NCI-H510A treated with DMSO at 0.1 percent for 48 hours (cell line): ENCODE measurements around the gene PROSER3.
"Not testable (repeated sequence)": the region's sequence is repeated elsewhere in the genome, so short reads cannot be mapped to it uniquely, and the experiment has no call there.

Source experiments
- DNase-seq: peaks from one replicate; lab custom pipeline; 2025; lab: John Stamatoyannopoulos, UW

The PROSER3 gene

DNA sequence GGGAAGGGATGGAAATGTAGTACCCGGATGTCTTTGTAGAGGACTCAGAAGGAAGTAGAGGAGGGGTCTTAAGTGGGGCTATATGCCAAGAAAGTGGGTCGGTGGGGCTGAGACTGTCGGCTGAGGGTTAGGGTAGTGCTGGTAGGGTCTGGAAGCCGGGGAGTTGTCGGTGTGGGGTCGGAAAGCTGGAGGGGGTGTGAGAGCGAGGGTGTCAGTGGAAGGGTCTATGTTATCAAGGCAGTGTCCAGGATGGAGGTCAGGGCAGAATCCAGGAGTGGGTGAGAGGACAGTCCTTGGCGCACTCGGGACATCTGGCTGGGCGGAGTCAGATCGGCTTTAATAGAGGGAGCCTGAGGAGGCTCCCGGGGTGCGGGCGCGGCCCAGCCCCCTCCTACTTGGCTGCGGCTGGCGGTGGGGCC lies 2.8 kb upstream of the PROSER3 start:
- DNase-seq = no peak

DNA sequence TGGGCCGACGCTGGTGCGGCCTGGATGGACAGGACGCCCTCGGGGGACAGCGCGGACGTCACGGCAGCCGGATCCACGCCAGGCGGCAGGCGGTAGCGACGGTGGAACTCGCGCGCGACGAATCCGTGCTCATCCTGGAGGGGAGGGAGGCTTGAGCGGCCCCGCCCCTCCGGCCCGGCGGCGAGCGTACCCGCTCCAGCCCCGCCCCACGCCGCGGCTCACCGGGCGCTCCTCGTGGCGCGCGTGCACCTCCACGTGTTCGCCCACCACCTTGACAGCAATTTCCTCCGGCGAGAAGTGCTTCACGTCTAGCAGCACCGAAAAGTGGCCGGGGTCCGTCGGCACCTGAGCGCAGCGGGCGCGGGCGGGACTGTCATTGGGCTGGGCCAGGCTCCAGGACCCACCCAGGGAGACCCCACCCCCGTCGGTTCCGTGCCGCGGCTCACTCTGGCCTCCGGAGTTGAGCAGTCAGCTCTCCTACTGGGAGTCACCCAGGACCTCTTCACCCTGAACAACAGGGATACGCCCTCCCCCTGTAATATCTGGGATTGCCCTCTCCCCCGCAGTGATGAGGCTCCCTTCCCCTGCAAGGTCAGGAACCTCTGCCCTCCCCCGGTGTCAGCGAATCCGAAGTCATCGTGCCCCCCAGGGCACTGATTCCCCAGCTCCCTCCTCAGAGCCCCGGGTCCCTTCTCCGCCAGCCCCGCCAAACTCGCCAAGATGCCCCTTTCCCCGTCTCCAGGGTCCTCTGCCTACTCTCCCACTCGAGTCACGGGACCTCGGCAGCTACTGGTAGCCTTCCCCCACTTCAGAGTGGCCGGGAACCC lies 2.2 kb upstream of the PROSER3 start:
- DNase-seq = no peak

DNA sequence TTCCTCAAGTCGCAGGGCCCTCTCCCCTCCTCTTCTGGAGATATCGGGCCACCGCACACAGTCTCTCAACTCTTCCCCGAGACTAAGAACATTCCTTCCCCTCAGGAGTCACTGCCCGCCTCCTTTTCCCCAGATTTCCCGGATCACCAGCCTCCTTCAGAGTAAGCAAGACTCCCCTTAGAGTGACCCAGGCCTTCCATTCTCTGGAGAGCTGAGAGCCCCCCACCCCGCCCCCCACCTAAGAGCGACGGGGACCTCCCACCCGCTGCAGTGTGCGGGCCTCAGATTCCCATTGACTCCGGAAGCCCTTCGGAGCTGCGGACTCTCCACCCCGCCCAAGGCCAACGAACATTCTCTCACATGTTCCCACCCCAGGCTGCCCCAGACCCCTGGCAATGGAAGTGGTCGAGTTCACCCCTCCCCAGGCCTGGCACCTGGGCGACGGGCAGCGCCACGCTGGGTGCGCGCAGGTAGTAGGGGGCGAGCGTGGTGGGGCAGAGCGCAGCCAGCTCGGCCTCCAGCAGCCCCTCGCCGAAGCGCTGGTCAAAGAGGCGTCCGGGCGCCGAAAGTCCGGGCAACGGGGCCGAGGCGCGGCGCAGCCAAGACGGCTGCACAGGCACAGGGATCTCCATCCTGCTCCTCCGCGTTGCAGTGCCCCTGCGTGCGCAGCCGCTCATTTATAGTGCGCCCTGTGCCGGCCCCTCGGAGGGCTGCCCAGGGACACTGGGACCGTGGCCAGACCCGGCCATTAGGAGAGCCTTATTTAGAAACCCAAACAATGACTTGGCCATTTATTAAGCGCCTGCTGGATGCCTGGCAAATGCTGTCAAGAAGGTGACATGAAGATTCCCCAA lies 1.4 kb upstream of the PROSER3 start, which contains the start of gene HSPB6:
Gene HSPB6, minus strand, starts transcription at position 653 of the 854 bp plus-strand sequence. Its CDS starts 21 bp downstream, at position 632.
- DNase-seq = no peak

DNA sequence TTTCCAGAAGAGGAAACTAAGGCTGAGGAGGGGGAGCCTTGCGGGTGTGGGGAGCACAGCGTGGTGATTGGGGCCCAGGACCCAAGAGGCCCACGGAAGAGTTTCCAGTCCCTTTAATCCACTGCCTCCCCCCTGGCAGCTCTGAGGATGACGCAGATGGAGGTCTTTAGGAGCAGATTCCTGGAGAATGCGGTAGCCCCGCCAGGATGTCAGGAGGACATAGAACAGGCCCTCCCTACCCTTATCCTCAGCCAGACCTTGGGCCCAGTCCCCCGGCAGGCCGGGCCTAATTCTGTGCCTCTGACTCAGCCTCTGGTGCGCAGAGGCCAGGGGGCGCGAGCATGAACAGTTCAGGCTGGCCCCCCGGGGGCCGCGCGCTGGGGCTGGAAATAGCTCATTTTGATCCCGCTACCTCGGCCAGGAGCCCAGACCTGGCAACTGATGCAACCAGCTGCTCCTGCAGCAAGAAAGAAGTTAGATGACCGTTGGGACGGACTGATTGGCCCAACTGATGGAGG lies 686 bp upstream of the PROSER3 start:
- no peak for DNase-seq

DNA sequence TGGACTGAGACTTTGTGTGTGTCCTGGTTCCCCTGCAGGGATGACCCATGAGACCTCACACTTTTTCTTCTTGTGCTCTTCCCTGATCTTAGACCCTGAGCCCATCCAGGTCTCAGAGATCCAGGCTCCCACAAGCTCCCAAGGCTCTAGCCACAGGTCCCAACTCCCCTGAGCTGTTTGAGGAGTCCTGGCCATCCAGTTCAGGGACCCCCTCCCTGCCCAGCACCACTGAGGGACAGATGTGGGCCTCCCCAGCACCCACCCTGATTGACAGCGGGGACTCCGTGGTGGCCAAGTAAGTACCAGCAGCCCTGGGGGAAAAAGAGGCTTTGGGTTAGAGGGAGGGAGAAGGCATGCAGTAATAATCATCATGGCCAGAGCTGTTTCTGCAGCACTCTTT lies 1.7 kb downstream of the PROSER3 start:
- DNase-seq = no peak

DNA sequence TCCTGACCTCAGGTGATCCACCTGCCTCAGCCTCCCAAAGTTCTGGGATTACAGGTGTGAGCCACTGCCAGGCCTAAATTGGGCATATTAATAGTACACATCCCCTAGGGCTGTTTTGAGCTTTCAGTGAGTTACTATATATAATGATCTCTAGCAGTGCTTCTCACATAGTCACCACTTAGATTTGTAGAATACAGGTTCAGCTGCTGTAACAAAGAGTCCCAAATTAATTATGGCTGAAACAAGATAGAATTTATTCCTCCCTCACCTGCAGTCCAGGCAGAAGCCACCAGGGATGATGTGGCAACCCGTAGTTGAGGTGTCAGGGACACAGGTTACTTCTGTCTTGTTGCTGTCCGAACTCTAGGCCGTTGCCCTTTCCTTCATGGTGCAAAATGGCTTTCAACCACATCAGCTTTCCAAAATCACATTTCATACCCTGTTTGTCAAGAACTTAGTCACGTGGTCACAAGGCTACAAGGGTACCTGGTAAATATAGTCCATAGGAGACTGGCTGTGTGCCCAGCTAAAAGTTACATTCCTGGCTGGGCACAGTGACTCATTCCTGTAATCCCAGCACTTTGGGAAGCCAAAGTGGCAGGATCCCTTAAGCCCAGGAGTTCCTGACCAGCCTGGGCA lies 2.9 kb downstream of the PROSER3 start:
- no peak for DNase-seq

DNA sequence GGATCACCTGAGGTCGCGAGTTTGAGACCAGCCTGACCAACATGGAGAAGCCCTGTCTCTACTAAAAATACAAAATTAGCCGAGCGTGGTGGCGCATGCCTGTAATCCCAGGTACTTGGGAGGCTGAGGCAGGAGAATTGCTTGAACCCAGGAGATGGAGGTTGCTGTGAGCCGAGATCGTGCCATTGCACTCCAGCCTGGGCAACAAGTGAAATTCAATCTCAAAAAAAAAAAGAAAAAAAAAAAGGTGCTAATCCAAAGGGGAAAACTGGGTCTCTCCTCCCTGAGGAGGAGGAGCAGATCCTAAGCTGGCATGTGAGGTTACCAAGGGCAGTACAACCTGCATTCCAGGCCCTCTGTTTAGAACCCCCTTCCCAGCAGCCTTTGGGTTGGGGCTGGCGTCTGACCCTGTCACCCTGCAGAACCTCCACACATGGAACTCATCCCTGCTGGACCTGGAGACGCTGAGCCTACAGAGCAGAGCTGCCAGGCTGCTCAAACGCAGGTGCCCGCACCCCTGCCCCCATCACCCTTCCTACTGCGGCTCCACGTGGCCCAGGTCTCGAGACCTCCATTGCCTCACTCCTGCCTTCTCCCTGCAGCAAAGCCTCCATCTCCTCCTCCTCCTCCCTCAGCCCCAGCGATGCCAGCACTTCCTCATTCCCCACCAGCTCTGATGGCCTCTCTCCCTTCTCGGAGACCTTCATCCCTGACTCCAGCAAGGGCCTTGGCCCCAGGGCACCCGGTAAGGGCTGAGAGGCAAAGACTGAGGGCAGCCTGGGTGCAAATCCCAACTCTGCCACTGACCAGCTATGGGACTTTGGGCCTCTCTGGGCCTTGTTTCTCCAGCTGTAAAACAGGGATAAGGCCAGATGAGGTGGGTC lies 6.7 kb downstream of the PROSER3 start:
- no peak for DNase-seq

DNA sequence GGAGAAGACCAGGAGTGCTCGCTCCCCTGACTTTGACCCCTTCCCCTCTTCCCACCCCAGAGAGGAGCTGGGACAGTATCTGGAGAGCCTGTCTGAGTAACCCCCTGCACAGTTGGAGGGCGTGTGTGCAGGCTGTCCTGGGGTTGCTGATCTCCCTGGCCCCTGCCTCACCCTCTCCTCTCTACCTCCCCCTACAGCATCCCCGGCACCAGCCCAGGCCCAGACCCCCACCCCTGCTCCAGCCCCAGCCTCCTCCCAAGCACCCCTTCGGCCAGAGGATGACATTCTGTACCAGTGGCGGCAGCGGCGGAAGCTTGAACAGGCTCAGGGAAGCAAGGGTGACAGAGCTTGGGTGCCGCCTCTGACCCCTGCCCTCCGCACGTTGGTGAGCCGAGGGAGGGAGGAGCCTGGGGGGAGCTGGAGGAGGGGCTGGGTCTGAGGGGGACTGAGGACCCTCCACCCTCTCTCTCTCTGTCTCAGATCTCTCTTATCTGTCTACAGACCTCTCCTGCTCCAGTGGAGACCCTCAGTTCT lies 8.7 kb downstream of the PROSER3 start:
- DNase-seq = no peak

DNA sequence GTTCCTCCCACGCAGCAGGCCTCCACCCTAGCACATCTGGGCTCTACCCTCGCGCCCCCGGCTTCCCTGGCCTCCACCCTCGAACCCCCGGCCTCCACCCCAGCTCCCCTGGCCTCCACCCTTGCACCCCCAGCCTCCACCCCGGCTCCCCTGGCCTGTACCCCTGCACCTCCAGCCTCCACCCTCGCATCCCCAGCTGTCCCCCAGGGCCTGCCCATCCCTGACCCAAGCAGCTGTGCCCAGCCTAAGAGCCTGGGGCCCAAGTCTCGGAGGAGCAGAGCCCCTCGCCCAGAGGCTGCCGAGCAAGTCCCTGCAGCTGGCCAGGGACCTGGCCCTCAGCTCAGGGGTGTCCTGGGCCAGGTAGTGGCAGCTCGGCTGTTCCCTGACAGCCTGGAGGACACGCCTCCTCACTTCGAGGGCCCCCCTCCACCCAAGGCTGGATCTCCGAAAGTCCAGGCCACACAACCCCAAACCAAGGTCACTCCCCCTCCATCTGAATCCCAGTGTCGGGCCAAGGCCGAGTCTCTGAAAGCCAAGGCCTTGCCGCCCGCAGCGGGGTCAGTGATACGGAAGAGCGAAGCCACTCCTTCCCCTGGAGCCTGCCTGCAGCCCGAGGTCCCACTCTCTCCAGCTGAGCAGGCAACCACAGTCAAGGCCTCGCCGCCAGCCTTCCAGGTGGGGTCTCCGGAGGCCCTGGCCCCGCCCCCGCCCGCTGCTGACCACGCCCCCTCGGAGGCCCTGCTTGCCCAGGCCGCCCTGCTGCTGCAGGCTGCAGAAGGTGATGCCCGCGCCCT lies 9.5 kb downstream of the PROSER3 start:
- DNase-seq = no peak

DNA sequence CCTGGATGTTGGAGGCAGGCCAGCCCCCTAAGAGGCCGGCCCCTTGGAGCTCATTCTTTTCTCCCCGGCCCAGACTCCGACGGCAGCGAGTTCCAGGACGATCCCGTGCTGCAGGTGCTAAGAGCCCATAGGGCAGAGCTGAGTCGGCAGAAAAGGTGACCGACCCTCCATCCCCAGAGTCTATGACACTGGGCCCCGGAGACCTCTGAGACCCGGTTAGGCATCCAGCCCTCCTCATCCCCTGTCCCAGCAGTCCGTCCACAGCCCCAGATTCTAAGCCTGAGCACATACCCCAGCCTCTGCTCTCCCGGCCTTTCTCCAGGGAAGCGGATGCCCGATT lies 10.1 kb downstream of the PROSER3 start:
- DNase-seq = no peak

DNA sequence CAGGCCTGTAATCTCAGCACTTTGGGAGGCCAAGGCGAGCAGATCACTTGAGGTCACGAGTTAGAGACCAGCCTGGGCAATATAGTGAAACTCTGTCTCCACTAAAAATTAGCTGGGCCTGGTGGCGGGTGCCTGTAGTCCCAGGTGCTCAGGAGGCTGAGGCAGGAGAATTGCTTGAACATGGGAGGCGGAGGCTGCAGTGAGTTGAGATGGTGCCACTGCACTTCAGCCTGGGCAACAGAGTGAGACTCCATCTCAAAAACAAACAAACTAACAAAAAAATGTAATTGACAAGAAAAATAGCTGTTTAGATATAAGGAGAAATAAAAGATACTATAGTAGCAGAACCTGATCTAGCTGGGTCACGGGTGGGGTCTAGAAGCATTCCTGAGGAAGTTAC lies 14.4 kb downstream of the PROSER3 start:
- not testable (repeated sequence) for DNase-seq

DNA sequence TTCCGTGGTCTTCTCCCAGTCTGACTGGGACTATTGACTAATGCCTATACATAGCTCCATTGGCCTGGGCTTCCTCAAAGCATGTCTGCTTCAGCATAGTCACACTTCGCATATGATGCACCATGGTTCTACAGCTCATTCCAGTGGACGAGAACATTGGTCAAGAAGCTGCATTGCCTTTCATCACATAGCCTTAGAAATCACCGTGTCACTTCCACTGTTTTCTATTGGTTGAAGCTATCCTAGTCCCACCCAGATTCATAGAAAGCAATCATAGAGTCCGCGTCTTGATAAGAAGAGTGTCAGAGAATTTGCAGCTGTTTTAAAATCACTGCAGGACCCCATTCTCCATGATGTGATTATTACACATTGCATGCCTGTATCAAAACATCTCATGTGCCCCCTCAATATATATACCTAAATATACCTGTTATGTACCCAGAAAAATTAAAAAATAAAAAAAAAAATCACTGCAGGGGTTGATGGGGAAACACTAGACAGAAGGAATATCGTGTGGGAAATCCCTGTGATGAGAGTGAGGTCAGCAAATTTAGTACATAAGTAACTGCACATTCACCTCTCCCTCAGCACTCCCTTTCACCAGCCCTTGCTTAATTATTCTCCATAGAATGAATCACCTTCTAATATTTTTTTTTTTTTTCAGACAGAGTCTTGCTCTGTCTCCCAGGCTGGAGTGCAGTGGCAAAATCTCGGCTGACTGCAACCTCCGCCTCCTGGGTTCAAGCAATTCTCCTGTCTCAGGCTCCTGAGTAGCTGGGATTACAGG lies 15.2 kb downstream of the PROSER3 start:
- DNase-seq = no peak

DNA sequence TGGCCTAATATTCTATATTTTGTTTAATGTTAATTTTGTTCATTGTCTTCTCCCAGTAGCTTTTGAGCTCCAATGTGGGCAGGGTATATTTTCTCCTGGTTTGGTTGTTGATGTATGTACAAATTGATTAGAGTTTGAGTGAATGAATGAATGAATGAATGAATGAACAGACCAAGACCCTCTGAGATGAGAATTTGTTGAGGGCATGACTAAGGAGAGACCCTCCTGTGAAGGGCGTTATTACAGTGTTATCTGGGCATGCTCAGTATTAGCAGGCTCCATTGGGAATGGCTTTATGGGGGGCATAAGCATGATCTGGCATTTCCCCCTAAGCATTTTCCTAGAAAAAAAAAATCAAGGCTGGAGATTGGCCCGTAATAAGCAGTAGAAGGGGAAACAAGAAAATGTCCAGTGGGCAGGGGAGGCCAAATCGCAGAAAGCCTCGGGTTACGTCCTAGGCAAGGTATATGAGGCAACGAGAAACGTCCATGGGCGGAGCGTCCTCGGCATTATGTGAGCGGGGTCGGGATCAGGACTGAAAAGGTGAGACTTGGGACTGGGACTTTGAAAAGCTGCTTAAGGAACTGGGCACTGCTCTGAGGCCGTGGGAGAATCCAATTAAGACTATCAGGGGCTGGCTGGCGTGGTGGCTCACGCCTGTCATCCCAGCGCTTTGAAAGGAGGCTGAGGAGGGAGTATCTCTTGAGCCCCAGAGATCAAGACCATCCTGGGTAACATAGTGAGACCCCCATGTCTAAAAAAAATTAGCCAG lies 16.5 kb downstream of the PROSER3 start:
- peak; percentile 28 for DNase-seq

DNA sequence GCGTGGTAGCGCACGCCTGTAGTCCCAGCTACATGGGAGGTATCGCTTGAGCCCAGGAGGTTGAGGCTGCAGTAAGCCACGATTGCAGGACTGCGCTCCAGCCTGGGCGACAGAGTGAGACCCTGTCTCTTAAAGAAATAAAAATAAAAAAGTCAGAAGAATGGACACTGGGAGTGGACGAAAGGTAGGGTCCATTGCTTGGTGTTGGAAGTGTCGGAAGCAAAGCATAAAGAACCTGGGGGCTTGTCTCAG lies 17.0 kb downstream of the PROSER3 start:
- DNase-seq = no peak

DNA sequence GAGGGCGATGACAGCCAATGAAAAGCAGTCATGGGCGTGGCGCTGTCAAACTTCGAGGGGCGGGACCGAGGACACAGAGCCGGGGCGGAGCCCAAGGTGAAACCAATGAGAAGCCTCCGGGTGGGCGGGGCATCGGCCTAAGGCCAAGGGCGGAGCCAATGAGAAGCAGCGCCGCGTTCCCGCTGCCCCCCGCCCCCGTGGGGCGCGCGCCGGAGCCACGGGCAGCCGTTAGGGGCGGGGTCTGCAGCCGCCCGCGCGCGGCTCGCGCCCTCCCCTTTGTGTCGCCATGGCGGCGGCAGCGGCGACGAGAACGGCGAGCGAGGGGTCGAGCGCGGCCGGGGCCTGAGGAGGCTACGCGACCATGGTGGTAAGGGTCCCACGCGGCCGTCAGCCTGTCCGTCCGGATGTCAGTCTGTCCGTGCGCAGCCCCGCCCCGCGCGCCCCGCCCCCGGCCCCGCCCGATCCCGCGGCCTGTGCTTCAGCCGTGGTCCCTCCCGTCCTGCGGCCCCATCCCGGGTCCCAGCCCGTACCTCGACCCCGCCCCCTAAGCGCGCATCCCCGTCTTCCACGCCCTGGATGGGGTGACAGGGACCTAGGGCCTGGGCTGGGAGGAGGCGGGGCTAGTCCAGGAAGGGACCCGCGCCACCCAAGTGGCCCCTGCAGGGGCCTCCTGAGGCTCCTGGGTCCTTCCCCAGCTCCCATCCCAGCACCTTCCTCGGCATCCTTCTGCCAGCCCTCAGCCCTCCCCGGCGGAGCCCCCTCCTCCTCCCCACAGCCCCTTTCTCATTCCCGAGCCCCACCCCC lies 17.5 kb downstream of the PROSER3 start, which contains the start of gene ARHGAP33:
Gene ARHGAP33, plus strand, starts transcription at position 267 of the 804 bp plus-strand sequence. Its CDS starts 95 bp downstream, at position 362.
- peak; percentile 99 for DNase-seq

DNA sequence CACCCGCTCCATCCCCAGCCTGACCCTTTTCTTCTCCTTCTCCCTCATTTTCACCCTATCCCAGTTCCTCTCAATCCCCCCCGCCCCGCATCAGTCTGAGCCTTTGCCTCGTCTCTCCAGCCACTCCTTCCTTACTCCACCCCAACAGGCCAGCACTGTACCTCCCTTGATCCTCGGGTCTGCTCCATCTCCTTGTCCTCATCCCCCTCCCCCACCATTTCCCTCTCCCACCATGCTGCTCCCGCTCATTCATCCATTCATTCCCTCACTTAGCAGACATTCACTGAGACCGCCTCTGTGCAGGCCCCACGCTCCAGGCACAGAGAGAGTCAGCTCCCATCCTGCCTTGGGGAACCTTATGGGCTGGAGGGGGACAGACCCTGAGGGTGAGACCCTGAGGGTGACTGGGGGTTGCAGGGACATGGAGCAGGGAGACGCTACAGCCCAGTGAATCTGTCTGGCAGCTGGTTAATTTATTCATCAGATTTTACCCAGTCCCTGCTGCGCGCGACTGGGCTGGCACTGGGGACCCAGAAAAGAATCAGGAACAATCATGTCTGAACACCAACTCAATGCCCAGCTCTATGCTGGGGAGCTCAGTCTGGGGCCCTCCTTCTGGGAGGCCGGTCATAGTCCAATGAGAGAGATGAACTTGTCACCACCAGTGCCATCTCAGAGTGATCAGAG lies 18.3 kb downstream of the PROSER3 start:
- no peak for DNase-seq

DNA sequence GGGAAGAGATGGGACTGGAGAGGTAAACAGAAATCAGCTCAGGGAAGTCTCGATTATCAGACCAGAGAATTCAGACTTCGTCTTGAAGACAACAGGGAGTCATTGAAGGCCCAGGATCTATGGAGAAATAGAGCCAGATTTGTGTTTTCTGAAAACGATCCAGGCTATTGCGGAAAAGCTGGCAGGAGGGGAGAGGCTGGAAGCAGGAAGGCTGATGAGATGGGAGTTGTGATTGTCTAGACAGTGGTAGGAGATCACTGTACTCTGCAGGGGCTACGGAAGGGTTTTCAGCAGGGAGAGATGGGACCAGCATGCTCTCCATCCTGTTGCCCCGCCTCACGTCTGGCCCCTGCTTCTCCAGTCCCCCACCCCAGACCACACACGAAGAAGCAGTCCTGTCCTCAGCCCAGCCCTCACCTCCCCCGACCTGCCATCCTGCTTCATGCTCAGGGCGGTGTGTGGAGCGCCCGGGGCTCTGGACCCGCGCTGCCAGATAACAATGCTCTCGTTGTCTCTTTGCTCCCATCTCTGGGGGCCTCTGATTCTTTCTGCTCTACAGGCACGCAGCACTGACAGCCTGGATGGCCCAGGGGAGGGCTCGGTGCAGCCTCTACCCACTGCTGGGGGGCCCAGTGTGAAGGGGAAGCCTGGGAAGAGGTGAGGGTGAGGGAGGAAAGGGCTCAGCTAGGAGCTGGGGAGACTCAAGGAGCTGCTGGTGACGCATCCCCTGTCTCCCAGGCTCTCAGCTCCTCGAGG lies 19.3 kb downstream of the PROSER3 start:
- no peak for DNase-seq
